ENCODE data around the gene OSGIN1.

GRCh38 chr16:84014570-84015327, 61.7 kb downstream of the OSGIN1 start:
- TF ChIP-seq, protein P1, sequence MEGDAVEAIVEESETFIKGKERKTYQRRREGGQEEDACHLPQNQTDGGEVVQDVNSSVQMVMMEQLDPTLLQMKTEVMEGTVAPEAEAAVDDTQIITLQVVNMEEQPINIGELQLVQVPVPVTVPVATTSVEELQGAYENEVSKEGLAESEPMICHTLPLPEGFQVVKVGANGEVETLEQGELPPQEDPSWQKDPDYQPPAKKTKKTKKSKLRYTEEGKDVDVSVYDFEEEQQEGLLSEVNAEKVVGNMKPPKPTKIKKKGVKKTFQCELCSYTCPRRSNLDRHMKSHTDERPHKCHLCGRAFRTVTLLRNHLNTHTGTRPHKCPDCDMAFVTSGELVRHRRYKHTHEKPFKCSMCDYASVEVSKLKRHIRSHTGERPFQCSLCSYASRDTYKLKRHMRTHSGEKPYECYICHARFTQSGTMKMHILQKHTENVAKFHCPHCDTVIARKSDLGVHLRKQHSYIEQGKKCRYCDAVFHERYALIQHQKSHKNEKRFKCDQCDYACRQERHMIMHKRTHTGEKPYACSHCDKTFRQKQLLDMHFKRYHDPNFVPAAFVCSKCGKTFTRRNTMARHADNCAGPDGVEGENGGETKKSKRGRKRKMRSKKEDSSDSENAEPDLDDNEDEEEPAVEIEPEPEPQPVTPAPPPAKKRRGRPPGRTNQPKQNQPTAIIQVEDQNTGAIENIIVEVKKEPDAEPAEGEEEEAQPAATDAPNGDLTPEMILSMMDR (IDR thresholded peaks at IDR 0.05; ENCODE audit: low read depth, low read length): no peak
- no peak for TF ChIP-seq POLR2A (IDR thresholded peaks at IDR 0.05; ENCODE audit: extremely low read depth, insufficient read length)
